ENCODE measurements around the gene SFRP2.

Gene SFRP2

GRCh38 chr4:153798420-153798819 lies 9.5 kb upstream of the SFRP2 start:
- in situ Hi-C loops (cut with HindIII; ENCODE audit: low sequenced_read_pairs): no loop called here

- in situ Hi-C loops (cut with HindIII; ENCODE audit: low sequenced_read_pairs): no loop called here
Measured at GRCh38 chr4:153794006-153794405, 5.1 kb upstream of the SFRP2 start.

GRCh38 chr4:153792618-153793247 lies 3.9 kb upstream of the SFRP2 start:
- in situ Hi-C loops (cut with HindIII; ENCODE audit: low sequenced_read_pairs): no loop called here

GRCh38 chr4:153791746-153792617 lies 3.1 kb upstream of the SFRP2 start:
- in situ Hi-C loops (cut with HindIII; ENCODE audit: low sequenced_read_pairs): no loop called here

- in situ Hi-C loops (cut with HindIII; ENCODE audit: low sequenced_read_pairs): no loop called here
Measured at GRCh38 chr4:153790962-153791551, 2.2 kb upstream of the SFRP2 start.

GRCh38 chr4:153790500-153790865 lies 1.6 kb upstream of the SFRP2 start:
- in situ Hi-C loops (cut with HindIII; ENCODE audit: low sequenced_read_pairs): no loop called here

GRCh38 chr4:153789741-153790499 lies 1.0 kb upstream of the SFRP2 start:
- in situ Hi-C loops (cut with HindIII; ENCODE audit: low sequenced_read_pairs): no loop called here

- in situ Hi-C loops (cut with HindIII; ENCODE audit: low sequenced_read_pairs): no loop called here
Measured at GRCh38 chr4:153788051-153788412, 851 bp downstream of the SFRP2 start.

GRCh38 chr4:153787575-153787974 lies 1.3 kb downstream of the SFRP2 start:
- in situ Hi-C loops (cut with HindIII; ENCODE audit: low sequenced_read_pairs): no loop called here

- in situ Hi-C loops (cut with HindIII; ENCODE audit: low sequenced_read_pairs): no loop called here
Measured at GRCh38 chr4:153787061-153787560, 1.8 kb downstream of the SFRP2 start.

- in situ Hi-C loops (cut with HindIII; ENCODE audit: low sequenced_read_pairs): no loop called here
Measured at GRCh38 chr4:153785910-153786721, 2.8 kb downstream of the SFRP2 start.

GRCh38 chr4:153784166-153784699 lies 4.7 kb downstream of the SFRP2 start:
- in situ Hi-C loops (cut with HindIII; ENCODE audit: low sequenced_read_pairs): no loop called here

- in situ Hi-C loops (cut with HindIII; ENCODE audit: low sequenced_read_pairs): no loop called here
Measured at GRCh38 chr4:153782581-153782980, 6.3 kb downstream of the SFRP2 start.

GRCh38 chr4:153781717-153782416 lies 7.0 kb downstream of the SFRP2 start:
- in situ Hi-C loops (cut with HindIII; ENCODE audit: low sequenced_read_pairs): no loop called here

GRCh38 chr4:153781280-153781679 lies 7.6 kb downstream of the SFRP2 start:
- in situ Hi-C loops (cut with HindIII; ENCODE audit: low sequenced_read_pairs): no loop called here

- in situ Hi-C loops (cut with HindIII; ENCODE audit: low sequenced_read_pairs): no loop called here
Measured at GRCh38 chr4:153780876-153781275, 8.0 kb downstream of the SFRP2 start.

GRCh38 chr4:153780221-153780620 lies 8.7 kb downstream of the SFRP2 start:
- in situ Hi-C loops (cut with HindIII; ENCODE audit: low sequenced_read_pairs): no loop called here

- in situ Hi-C loops (cut with HindIII; ENCODE audit: low sequenced_read_pairs): no loop called here
Measured at GRCh38 chr4:153778383-153778782, 10.5 kb downstream of the SFRP2 start.

GRCh38 chr4:153777421-153777820 lies 11.5 kb downstream of the SFRP2 start:
- in situ Hi-C loops (cut with HindIII; ENCODE audit: low sequenced_read_pairs): no loop called here
